HepG2 (cell line): Measurements from ENCODE around the gene SEPTIN10.

Source experiments
- BHLHE40 ChIP-seq: IDR thresholded peaks from 2 replicates; pipeline ENCODE4 v1.6.1; 2011; ENCODE audit warnings: low read length, improper control_type of control experiment
- BRCA1 ChIP-seq: sonication (generic); formaldehyde crosslinking; IDR thresholded peaks from 2 replicates; pipeline ENCODE4 v1.4.0; 2020; ENCODE audit warnings: missing genetic modification reagents
- CBX2 ChIP-seq, 2 experiments: fragments of 200-600 bp in 1 of 2; sonication (generic); formaldehyde crosslinking in 1 of 2; IDR thresholded peaks; 2 replicates each; pipeline versions ENCODE4 v1.7.0 to v1.8.1; 2018 to 2022; ENCODE audit warnings: low read depth in 2 of 2, low read length in 1 of 2, mild to moderate bottlenecking in 1 of 2, missing genetic modification reagents in 1 of 2
- CEBPB ChIP-seq: IDR thresholded peaks from 2 replicates; pipeline ENCODE4 v1.6.1; 2011; ENCODE audit warnings: low read depth, low read length, improper control_type of control experiment, borderline replicate concordance
- CTCF ChIP-seq: sonication (generic); formaldehyde crosslinking; IDR thresholded peaks from 2 replicates; pipeline ENCODE4 v1.5.0; 2020; ENCODE audit warnings: mild to moderate bottlenecking, missing genetic modification reagents, moderate library complexity
- FOSL1 ChIP-seq: sonication (generic); formaldehyde crosslinking; IDR thresholded peaks from 2 replicates; pipeline ENCODE4 v1.9.0; 2021; ENCODE audit warnings: missing genetic modification reagents, borderline replicate concordance
- MEIS2 ChIP-seq: sonication (generic); formaldehyde crosslinking; IDR thresholded peaks from 2 replicates; pipeline ENCODE4 v1.9.0; 2021; ENCODE audit warnings: mild to moderate bottlenecking, missing genetic modification reagents
- NFYB ChIP-seq: sonication (generic); formaldehyde crosslinking; IDR thresholded peaks from 2 replicates; pipeline ENCODE4 v1.4.0; 2020; ENCODE audit warnings: missing genetic modification reagents
- POLR2A ChIP-seq, 2 experiments: IDR thresholded peaks; 2 replicates each; pipeline ENCODE4 v1.6.1; 2011; ENCODE audit warnings: low read depth in 2 of 2, low read length in 2 of 2, mild to moderate bottlenecking in 1 of 2, moderate library complexity in 1 of 2; ENCODE audit not compliant: insufficient read depth in 1 of 2
- POLR2AphosphoS5 ChIP-seq: IDR thresholded peaks from 2 replicates; pipeline ENCODE4 v1.6.1; 2012; ENCODE audit warnings: low read depth, low read length
- YY1 ChIP-seq: IDR thresholded peaks from 2 replicates; pipeline ENCODE4 v1.6.1; 2011; ENCODE audit warnings: low read length, low read depth, moderate library complexity, mild to moderate bottlenecking; ENCODE audit not compliant: insufficient read depth, insufficient replicate concordance
- ZNF350 ChIP-seq: sonication (generic); formaldehyde crosslinking; IDR thresholded peaks from 2 replicates; pipeline ENCODE4 v1.4.0; 2020; ENCODE audit warnings: mild to moderate bottlenecking, low read depth, missing genetic modification reagents, borderline replicate concordance
- TF ChIP-seq, protein P1 (sequence below): sonication (generic); formaldehyde crosslinking; IDR thresholded peaks from 2 replicates; pipeline ENCODE4 v1.4.0; 2020; ENCODE audit warnings: missing genetic modification reagents, borderline replicate concordance

DNA sequence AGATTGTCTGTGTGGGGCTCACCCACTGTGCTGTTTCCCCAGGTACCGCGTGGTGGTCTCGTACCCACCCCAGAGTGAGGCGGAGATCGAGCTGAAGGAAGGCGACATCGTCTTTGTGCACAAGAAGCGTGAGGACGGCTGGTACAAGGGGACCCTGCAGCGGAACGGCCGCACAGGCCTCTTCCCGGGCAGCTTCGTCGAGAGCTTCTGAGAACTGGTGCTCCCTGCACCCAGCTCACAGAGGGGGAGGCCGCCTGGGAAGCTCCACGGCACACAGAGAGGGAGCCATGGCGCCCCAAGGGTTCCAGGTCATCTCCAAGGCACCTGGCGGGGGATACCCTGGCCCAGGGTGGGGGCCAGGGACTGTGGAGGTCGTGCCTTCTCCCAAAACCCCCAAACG is 112.3 kb downstream of the SEPTIN10 start:
- TF ChIP-seq YY1 (no peak), BRCA1 (CRISPR knock-in tag) (no peak), BHLHE40 (no peak), CTCF (CRISPR knock-in tag) (no peak), CEBPB (no peak), CBX2 (IDR thresholded peaks at IDR 0.05; ENCODE audit: low read depth, low read length) (no peak), CBX2 (CRISPR knock-in tag; IDR thresholded peaks at IDR 0.05; ENCODE audit: low read depth) (no peak), NFYB (CRISPR knock-in tag) (no peak), FOSL1 (CRISPR knock-in tag) (no peak), ZNF350 (CRISPR knock-in tag) (no peak), MEIS2 (CRISPR knock-in tag) (no peak), POLR2A (IDR thresholded peaks at IDR 0.05; ENCODE audit: insufficient read depth in 1 of 2, low read depth in 2 of 2, low read length in 2 of 2) (no peak), POLR2AphosphoS5 (no peak)
- TF ChIP-seq, protein P1, sequence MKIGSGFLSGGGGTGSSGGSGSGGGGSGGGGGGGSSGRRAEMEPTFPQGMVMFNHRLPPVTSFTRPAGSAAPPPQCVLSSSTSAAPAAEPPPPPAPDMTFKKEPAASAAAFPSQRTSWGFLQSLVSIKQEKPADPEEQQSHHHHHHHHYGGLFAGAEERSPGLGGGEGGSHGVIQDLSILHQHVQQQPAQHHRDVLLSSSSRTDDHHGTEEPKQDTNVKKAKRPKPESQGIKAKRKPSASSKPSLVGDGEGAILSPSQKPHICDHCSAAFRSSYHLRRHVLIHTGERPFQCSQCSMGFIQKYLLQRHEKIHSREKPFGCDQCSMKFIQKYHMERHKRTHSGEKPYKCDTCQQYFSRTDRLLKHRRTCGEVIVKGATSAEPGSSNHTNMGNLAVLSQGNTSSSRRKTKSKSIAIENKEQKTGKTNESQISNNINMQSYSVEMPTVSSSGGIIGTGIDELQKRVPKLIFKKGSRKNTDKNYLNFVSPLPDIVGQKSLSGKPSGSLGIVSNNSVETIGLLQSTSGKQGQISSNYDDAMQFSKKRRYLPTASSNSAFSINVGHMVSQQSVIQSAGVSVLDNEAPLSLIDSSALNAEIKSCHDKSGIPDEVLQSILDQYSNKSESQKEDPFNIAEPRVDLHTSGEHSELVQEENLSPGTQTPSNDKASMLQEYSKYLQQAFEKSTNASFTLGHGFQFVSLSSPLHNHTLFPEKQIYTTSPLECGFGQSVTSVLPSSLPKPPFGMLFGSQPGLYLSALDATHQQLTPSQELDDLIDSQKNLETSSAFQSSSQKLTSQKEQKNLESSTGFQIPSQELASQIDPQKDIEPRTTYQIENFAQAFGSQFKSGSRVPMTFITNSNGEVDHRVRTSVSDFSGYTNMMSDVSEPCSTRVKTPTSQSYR (CRISPR knock-in tag): no peak
